Bronchial smooth muscle cell (primary cell): ENCODE data around the gene ABHD3. TPM values are rescaled to one million over a fixed set of nuclear protein-coding genes. Genes with fewer than 3 reads are reported as not detected.

Experiments
- total RNA-seq: library from RNA; depleted of rRNA; stranded (reverse); fragments of >200 nt; gene quantifications from 2 replicates; pipeline ENCODE4 v1.2.1, GENCODE V29; 2014

ABHD3 gene, protein sequence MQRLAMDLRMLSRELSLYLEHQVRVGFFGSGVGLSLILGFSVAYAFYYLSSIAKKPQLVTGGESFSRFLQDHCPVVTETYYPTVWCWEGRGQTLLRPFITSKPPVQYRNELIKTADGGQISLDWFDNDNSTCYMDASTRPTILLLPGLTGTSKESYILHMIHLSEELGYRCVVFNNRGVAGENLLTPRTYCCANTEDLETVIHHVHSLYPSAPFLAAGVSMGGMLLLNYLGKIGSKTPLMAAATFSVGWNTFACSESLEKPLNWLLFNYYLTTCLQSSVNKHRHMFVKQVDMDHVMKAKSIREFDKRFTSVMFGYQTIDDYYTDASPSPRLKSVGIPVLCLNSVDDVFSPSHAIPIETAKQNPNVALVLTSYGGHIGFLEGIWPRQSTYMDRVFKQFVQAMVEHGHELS
- 2.4 and 8.0 TPM in 2 replicates for total RNA-seq

DNA sequence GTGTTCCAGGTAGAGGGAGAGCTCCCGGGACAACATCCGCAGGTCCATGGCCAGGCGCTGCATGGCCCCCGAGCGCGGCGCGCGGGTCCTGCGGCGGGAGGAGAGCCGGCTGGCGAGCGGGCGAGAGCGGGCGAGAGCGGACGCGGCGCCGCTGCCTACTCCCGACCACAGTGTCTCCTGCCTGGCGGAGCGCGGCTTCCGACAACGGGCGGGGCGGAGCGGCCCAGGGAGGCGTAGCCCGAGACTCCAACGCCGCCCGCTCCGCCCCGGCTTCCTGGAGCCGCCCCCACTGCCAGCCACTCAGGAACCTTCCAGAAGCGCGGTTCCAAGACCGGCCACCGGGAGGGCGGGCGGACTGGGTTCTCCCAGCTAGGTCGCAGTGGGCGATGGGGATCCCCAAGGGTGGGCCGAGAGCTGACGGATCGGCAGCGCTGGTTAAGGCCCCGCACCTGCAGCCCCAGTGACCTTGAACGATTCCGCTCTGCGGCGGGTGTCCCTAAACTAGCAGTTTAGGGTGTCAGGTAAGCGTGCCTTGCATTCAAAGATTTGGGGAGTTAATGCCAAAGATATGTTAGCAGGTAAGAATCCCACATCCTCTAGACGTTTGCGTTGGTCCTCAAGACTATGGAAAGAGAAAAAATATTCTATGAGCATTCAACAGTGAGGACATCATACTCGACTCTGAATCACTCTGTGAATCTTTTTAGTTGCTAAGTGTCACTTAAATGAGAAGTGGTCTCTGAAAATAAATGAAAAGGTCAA is at the start of gene ABHD3:
Gene ABHD3 (minus strand): TSS at position 172 of the 762 bp plus-strand sequence. CDS start 109 bp downstream, at position 63.

DNA sequence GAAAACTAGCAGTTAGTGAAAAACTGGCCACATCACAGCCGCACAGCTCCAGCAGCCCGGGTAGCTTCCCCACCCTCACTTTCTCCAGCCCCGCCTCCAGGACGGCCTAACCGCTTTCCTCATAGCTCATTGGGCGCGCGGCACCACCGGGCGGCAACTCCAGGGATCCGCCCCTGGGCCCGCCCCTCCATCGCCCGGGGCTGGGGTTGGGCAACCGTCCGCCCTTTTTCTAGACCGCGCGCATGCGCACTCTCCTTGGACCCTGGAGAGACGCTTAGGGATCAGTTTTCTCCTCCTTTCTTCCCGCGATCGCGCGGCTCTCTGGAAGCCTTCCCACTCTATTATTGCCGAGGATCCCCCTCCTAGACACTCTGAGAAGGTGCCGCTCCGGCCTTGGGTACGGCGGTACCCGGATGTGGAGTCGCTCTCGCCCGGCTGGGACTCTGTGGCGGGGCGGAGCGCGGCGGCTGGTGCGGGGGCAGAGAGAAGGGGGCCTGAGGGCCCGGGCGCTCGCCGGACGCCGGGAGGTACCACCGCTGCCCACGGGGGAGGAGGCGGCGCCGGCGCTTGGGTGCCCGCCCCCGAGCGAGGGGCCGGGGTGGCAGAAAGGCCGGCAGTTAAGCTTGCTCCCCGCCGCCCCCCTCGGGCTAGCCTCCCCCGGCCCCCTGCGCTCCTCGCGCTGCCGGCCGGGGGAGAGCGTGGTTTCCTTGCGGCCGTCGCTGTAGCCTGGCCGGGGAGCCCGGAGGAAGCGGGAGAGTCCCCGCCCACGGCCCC is 36.2 kb upstream of the ABHD3 start, which contains the start of gene MIB1:
Gene MIB1 (plus strand): TSS at position 255 of the 774 bp plus-strand sequence. CDS start 792 bp downstream, outside the sequence.

DNA sequence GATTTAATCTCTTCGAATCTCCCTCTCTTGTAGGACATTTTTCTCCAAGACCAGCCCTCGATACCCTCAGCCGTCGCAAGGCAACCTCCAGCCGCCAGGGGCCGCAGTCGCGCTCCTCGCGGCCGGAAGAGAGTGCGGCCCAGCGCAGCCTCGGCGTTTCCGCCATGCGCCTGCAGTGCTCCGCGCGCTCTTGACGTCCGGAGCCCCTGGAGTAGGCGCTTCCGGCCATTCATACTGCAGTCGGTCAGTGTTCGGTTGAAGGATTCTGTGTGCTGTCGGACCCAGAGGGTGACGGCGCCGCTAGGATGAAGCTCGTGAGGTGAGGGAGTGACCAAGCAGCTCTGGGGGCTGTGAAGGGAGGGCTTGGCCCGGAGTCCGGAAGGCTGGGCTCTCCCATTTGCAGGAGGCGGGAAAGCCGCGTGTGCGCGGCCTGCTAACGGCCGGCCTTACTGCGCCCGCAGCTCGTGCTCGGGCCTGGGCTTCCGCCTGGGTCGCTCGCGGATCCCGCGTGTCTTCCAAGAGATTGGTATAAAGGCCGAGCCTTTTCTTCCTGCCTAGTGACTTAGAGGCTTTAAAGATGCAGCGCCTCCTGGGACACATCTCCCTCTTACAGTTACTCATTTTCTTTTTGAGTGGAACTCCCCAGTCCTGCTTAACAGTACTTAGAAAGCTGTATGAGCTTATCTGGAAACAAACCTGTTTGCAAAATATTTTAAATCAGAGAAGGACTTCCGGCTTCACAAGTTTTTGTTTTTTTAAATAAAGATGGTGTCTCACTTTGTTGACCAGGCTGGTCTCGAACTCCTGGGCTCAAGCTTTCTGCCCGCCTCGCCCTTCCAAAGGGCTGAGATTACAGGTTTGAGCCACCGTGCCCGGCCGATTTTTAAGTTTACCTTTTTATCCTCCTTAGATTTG is 92.2 kb downstream of the ABHD3 start, which contains the start of gene SNRPD1:
Gene SNRPD1 (plus strand): TSS at position 190 of the 915 bp plus-strand sequence. CDS start 116 bp downstream, at position 306.

Other genes with a start within 250 kb of the ABHD3 start
- 5.8 and 10.9 TPM in 2 replicates for gene ESCO1, start 104.1 kb downstream of the ABHD3 start, total RNA-seq
- gene SNRPD1, start 92.5 kb downstream of the ABHD3 start, total RNA-seq: 13.5 and 14.0 TPM in 2 replicates
- 50.0 and 78.3 TPM in 2 replicates for gene MIB1, start 36.0 kb upstream of the ABHD3 start, total RNA-seq